Measurements from ENCODE around the gene STMP1.
"Not testable (repeated sequence)": the region's sequence is repeated elsewhere in the genome, so short reads cannot be mapped to it uniquely, and the experiment has no call there.

STMP1 gene

GRCh38 chr7:135665042-135665441, 2.7 kb downstream of the STMP1 start:
- DNase-seq, result no peak

- DNase-seq, result no peak
Observed at GRCh38 chr7:135666156-135666555, 3.8 kb downstream of the STMP1 start.

DNA sequence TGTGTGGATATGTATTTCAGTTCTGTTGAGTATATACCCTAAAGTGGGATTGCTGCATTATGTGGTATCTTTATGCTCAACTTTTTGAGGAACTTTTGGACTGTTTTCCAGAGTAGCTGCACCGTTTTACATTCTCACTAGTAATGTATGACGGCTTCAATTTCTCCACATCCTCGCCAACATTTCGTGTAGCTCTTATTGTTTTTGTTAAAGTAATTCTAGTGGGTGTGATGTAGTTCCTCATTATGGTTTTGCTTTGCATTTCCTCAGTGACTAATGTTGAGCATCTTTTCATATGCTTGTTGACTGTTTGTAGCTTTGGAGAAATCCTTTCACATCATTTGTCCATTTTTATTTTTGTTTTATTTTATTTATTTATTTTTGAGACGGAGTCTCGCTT, 4.5 kb downstream of the STMP1 start:
- DNase-seq, result no peak

DNA sequence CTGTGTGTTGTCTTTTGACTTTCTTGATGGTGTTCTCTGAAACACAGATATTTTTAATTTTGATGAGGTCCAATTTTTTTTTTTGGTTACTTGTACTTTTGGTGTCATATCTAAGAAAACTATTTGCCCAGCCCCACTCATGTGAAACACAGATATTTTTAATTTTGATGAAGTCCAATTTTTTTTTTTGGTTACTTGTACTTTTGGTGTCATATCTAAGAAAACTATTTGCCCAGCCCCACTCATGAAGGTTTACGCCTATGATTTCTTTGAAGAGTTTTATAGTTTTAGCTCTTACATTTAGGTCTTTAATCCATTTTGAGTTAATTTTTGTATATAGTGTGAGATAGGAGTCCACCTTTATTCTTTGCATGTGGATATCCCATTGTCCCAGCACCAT, 5.3 kb downstream of the STMP1 start:
- DNase-seq, result not testable (repeated sequence)

- DNase-seq, result not testable (repeated sequence)
Observed at GRCh38 chr7:135668852-135669395, 6.6 kb downstream of the STMP1 start.

- DNase-seq, result no peak
Observed at GRCh38 chr7:135669774-135670173, 7.5 kb downstream of the STMP1 start.

GRCh38 chr7:135670179-135670578, 7.9 kb downstream of the STMP1 start:
- DNase-seq, result no peak

DNA sequence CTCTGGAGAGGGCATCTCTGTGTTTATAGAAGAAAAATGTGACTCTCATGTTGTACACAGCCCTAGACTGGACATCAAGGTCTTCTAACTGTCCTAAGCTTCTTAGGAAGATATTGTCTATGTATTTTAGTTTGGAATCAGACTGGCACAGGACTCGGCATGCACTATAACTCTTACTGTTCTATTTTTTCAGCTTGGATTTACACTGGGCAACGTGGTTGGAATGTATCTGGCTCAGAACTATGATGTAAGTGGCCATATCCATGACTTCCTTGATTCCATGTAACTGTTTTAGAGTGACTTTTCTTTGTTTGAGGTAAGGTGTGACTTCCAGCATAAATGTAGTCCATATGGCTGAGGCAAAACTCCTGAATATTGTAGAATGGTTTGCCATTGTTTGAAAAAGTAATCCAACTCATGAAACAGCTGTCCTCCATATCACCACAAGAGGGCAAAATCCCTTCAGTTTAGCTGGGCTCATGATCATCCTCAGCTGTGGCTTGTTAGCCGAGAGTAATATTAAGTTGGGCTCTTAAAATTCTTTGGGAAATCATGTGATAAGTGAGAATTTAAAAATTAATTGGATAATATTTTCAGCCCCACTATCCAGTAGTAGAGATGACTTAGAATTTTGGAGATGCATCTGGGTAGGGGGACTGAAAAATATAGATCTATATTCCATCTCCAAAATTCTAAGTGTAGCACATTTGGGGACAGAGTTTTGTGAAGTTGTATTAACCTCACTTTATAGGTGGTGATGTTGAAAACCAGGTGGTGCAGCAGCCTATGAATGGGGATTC, 10.4 kb downstream of the STMP1 start:
- DNase-seq, result peak; percentile 14

- no peak for DNase-seq
Observed at GRCh38 chr7:135673360-135673706, 11.0 kb downstream of the STMP1 start.

DNA sequence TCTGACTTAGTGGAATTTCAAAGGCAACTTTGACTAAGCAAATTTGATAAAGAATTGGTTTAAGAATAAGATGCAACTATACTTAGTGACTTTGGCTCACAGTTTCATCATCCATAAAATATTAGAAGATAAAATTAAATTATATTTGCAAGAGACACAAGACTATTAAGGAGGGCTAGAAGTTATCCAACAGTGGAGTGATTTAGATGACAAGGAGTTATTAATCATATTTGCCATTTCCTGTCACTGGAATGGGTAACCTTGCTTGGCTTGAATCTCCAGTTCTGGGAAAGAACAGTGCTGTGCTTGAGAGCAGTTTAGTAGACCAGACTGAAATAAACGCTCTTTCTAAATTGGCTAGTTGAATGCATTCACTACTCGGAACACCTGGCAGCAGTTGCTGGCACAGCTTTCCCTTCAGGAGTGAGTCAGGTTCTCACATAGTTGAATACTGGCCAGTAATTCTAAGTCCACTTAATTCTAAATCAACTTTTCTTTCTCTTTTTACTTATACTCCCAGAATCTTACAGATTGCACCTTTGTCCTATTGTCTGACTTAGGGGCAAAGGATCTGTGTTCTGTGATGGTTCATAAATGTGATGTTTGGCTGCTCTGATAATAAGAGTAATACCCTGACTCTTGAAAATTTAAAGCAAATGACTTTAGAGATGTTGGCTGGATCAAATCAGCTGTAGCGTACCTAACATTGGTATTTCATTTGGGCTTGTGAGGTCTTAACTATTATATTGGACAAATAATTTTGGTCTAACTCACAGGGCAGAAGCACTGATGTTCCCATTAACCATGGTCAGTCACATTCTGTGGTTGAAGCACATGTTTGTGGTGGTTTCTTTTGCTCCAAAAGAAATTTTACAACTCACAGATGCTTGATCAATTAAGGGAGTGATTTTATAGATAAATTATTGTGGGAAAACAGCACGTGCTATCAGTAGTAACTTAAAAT, 16.6 kb downstream of the STMP1 start:
- peak; percentile 3 for DNase-seq

DNA sequence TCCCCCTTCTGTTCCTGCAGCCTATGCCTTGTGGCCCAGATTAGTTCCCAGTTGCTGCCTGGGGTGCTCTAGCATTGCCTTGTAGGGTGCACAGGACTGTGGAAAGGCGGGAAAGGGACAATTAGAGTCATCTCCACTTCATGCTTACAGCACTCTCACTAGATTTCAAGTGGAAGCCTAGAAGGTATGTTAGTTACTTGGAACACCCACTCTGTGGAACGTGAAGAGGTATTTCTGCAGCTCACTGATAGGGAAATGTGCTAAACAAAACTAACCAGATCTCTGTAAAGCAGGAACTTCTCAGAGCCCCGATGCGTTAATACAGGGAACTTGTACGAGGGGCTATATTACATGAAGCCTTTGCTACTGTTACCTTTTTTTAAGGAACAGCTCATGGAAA, 19.4 kb downstream of the STMP1 start:
- DNase-seq, result no peak

- peak; percentile 6 for DNase-seq
Observed at GRCh38 chr7:135682191-135682590, 19.9 kb downstream of the STMP1 start.

DNA sequence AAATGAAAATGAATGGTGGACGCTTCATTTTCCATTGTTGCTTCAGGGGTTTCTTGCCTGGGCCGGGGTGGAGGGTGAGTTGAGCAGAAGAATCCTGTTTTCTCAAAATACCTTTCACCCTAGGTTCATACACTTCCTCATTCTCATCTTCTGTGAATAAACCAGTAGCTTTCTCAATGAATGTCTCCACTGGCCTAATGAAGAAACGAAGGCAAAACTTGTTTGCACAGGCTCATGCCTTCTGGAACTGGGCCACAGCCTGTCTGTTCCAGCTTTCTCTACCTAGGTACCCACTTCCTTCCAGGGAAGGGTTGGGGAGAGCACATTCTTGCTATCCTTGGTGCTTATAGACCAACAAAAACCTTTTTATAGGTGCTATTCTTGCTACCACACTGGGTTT, 21.3 kb downstream of the STMP1 start:
- no peak for DNase-seq

- no peak for DNase-seq
Observed at GRCh38 chr7:135684136-135684535, 21.8 kb downstream of the STMP1 start.

- no peak for DNase-seq
Observed at GRCh38 chr7:135684699-135685098, 22.4 kb downstream of the STMP1 start.

DNA sequence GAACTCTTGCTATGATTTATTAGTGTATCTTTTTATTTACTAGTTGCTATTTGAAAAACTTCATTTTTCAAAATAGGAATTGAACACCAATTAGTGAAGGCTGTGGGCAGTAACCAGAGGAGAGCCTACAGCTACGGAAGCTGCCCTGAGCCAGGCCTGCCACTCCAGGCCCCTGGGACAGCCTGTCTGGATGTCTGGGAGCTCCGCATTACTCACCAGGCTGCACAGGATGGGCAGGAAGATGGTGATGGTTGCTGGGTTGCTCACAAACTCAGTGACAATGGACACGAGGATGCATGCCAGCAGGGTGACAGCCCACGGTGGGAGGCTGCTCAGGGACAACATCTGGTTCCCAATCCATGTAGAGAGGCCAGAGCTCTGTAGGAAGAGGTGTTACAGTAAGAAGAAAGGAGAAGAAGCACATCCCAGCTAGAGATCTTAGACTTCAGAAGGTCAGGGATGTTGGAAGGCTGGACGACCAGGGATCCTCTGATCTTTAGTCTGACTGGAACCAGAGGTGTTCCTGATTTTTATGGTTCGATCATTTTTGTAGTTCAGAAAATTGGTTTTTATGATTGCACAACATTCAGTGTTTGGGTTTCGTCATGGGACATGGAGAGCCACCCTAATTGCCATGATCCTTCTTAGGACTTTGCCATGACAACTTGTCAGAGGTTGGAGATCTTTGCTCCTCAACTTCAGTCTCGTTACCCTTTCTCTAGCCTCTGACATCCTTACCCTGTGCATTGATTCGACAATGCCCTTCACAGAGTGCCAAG, 23.2 kb downstream of the STMP1 start:
- no peak for DNase-seq

- DNase-seq, result no peak
Observed at GRCh38 chr7:135687466-135687865, 25.2 kb downstream of the STMP1 start.

GRCh38 chr7:135690566-135690965, 28.3 kb downstream of the STMP1 start:
- DNase-seq, result no peak

DNA sequence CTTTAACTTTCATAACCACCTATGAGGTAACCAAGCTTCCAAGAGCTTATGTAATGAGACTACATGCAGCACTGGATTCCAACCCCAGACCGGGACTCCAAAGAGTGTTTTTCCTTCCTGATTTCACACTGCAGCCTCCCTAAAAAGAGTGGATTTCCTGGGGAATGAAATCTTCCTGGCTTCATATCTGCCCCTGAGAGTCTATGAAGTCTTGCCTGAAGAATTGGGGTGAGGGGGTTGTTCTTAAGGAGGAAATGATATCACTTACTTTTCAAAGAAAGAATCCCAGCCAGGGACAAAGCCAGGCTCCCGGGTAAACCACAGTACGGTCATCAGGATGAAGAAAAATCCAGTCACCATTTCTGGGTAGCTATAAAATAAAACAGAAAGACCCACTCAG, 29.7 kb downstream of the STMP1 start:
- no peak for DNase-seq

DNA sequence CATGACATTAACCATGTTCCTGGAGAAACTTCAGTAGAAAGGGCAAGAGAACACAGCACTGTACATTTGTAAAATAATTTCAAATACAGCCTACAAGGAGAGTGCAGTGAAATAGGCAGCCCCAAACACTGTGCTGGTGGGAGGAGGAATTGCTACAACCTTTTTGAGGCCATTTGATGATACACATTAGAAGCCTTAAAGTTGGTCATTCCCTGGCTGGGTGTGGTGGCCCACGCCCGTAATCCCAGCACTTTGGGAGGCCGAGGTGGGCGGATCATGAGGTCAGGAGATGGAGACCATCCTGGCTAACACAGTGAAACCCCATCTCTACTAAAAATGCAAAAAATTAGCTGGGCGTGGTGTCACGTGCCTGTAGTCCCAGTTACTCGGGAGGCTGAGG, 30.3 kb downstream of the STMP1 start:
- DNase-seq, result not testable (repeated sequence)

DNA sequence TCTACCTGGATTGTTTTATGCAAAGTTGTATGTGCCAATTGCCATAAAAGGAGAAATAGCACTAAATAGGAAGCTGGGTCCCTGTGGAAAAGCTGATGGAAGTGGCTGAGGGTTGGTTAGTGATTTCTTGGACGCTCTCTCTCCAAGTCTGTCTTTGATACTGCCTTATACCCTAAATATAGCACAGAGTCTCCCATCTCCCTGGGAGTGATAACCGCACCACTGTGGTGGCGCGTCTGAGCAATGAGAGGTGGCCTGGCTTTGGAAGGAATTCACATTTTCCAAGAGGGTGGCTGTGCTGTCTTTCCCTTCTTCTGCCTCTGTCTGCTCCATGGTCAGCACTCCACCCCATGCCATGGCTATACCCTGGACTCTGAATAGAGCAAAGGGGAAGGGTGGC, 31.2 kb downstream of the STMP1 start:
- no peak for DNase-seq

GRCh38 chr7:135697276-135698049, 35.1 kb downstream of the STMP1 start:
- no peak for DNase-seq

All from DMS 273 treated with DMSO at 0.1 percent for 48 hours (cell line).